HG03432 (cell line): Measurements from ENCODE around the gene SARDH.

Source experiments
- ATAC-seq: cut with Tn5 transposase; IDR thresholded peaks from one replicate; pipeline ENCODE4 v1.9.1; 2021; ENCODE audit warnings: mild to moderate bottlenecking, moderate library complexity; ENCODE audit not compliant: unreplicated experiment

The SARDH gene

GRCh38 chr9:133703591-133704399 lies 34.4 kb downstream of the SARDH start:
- no peak for ATAC-seq

DNA sequence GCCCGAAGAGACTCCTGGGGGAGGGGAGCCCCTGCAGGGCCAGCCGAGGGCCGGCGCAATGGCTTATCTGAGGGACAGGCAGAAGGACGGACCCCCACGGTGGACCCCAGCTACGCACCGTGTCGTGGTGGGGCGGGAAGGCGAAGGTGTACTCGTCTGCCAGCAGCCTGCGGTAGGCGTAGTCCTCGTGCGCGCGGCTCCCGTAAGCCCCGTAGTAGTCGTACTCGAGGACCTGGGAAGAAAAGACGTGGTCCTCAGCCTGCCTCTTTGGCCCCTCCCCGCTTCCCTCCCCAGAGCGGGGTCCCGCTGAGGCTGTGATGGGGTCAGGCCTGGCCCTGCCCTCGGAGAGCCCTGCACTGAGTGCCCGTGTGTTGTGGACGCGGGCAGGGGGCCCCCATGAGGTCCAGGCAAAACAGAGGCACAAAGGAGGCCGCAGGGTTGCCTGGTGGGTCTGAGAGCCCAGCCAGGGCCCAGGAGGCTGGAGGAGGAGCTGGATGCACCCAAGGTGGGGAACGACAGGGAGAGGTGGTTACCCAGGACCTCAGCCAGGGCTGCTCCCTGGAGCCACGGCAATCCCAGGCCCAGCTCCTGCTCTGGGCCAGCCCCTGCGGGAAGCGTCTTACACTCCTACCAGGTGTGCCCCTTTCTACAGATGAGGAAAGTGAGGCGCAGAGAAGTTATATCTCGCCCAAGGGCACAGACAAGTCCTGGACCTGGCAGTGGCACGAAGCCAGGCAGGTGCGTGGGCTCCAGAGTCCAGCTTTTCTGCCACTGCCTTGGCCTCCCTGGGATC lies 35.2 kb downstream of the SARDH start:
- ATAC-seq: no peak

- no peak for ATAC-seq
These were observed 36.0 kb downstream of the SARDH start for GRCh38 chr9:133701981-133702797.

- no peak for ATAC-seq
These were observed 36.7 kb downstream of the SARDH start for GRCh38 chr9:133701321-133701980.

DNA sequence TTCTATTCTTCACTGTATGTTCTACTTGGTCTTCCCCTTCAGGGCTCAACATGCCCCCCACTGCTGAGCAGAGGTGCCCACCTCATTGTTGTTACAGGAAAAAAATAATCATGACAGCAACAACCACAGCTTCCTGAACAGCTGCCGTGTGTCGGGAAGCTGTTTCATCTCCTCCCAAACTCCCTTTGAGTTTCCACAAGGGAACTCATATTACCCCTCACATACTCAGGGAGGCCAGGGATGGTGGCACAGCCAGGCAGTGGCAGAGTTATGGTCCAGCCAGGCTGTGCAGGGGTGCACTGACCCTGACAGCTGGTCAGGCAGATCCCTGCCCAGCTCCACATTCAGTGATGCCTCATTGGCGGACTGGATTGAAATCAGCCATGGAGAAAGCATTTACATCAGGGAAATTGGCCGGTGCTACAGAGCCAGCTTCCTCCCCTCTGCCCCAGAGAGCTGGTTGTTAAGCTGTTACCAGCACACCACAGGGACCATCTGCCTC lies 37.3 kb downstream of the SARDH start:
- no peak for ATAC-seq

DNA sequence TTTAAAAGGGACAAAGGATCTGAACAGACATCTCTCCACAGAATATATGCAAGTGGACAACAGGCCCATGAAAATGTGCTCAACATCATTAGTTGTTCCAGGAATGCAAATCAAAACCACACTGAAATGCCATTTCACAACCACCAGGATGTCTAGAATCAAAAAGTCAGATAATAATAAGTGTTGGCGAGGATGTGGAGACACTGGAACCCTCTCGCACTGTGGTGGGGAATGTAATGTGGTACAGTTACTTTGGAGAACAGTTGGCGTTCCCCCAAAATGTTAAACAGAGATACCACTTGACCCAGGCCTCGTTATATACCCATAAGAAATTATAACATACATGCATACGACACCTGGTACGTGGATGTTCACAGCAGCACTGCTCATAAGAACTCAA lies 38.6 kb downstream of the SARDH start:
- ATAC-seq: no peak

GRCh38 chr9:133696071-133696472 lies 42.1 kb downstream of the SARDH start:
- ATAC-seq: no peak

DNA sequence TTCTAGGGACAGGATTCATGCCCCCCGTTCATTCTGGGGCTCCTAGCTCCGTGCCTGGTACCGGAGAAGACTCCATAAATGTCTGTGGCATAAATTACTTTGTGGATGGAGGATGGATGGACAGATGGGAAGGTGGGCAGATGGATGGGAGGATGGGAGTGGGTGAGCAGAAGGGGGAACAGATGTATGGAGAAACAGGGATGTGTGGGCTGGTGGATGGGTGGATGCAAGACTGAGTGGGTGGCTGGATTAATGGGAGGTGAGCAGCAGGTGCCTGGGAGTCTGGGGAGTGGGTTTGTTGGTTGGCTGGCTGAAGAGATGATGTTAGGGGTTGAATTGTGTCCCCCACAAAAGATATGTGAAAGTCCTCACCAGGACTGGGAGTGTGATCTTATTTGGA lies 43.5 kb downstream of the SARDH start:
- ATAC-seq: no peak

- no peak for ATAC-seq
These were observed 44.2 kb downstream of the SARDH start for GRCh38 chr9:133693703-133694529.

GRCh38 chr9:133693116-133693515 lies 45.0 kb downstream of the SARDH start:
- no peak for ATAC-seq

DNA sequence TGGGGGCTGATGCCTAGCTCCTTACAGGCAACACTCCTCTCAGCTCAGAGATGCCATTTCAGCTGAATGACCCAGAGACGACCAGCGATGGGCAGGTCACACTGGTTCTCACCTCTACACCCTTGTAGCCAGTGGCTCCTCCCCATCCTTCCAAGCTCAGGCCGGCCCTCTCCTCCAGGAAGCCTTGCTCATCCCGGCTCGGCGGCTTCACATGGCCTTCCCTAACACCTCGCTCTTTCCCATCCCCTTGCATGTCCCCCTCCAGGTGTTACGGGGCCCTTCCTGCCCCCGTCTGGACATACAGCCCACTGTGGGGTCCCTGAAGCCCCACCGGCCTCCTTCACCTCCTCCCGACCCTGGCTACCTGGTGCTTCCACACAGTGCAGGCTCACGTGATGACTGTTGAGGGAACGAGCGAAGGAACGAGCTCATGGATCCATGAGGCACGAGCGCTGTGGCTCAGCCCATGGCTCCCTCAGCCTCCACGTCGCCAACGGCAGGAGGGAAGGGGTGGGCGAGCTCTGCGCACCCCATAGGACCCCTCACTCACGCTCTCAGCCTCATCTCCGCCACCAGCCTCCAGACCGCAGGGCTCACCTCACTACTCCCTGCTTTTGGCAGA lies 45.7 kb downstream of the SARDH start:
- no peak for ATAC-seq

DNA sequence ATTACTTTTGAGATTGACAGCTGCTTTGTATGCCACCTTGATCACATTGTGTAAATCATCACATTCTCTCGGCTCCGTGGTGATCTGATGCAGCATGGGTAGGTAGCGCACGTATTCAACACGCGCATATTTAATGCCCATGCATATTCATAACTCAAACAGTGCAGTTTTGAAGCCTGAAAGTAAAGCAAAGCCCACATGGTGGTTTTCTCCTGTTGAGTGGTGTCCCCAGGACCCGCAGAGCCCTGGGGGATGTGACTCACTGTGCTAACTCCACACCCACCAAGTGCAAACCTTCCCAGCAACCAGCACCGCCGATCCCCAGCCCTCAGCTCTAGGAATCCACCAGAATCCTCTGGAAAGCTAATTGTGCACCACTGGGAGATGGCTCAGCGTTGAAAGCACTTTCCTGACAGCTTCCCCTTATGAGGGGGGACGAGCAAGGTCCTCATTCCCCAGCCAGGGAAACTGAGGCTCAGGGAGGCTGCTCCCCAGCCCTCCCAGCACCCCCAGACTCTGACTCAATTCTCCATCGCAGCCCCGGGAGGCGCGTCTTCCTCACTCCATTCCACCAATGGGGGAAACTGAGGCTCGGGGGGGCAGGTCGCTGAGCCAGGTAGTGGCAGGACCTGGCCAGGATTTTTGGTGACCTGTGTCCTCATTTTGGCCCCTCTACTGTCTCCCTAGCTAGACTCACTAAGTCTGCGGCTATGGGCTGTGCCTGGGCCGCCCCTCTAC lies 46.4 kb downstream of the SARDH start:
- ATAC-seq: no peak

DNA sequence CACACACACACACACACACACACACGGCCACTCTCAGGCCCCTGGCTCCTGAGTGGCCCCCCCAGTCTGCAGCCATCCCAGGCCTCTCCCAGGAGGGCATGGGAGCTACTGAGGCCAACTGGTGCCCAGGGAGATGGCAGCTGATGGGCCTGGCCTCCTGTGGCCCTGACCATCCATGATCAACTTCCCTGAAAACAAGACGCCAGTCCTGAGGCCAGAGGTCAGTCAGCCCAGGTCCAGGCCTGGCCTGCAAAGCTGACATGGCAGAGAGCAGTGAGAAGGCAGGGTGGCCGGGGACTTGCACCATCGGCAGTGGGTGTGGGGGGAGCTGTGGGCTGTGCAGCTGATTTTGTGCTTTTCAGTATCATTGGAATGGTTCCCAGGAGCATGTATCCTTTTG lies 47.0 kb downstream of the SARDH start:
- no peak for ATAC-seq

DNA sequence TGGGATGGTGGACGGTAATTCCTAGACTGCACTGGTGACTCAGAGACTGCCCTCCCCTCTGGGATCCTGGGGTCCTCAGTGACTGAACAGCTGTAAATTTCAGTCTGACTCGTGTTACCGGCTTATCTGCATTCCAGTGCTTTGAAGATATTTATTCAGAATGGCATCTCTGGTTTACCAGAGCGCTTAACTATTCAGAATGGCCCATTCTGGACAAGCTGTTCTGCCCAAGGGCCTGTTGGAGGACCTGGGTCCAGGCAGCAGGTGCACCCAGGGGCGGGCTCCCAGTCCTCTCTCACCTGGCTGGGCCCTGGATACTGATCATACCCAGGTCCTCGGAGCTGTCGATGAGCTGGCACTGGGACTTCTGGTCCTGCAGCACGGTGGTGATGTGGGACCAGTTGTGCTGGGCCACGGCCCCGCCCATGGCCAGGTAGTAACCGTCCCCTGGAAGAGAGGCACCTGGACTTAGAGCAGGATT lies 48.0 kb downstream of the SARDH start:
- ATAC-seq: no peak

- no peak for ATAC-seq
These were observed 48.9 kb downstream of the SARDH start for GRCh38 chr9:133689151-133689763.

- ATAC-seq: no peak
These were observed 50.0 kb downstream of the SARDH start for GRCh38 chr9:133687856-133688761.
